ENCODE data around the gene CAMK2N1. TPM values are rescaled to one million over a fixed set of nuclear protein-coding genes. Genes with fewer than 3 reads are reported as not detected.

Gene CAMK2N1
- total and polyA plus RNA-seq, 2 experiments from 2014 or later = 38.5 to 45.5 TPM

GRCh38 chr1:20439282-20439681, 46.7 kb downstream of the CAMK2N1 start:
- Histone ChIP-seq H3K4me3 (no peak overlapping the region), H3K36me3 (replicated peaks; ENCODE audit: insufficient read depth, low read depth) (no peaks in the 10 kb centered on the region), H3K79me2 (no peaks in the 10 kb centered on the region), H3K4me1 (ENCODE audit: insufficient read depth) (no peaks in the 10 kb centered on the region), H2AFZ (no peak overlapping the region), H3K27ac (no peak overlapping the region), H3K9me3 (ENCODE audit: low read depth) (no peaks in the 10 kb centered on the region), H3K9me2 (replicated peaks; ENCODE audit: insufficient read depth) (no peaks in the 10 kb centered on the region), H3K27me3 (peaks cover 4% of the 10 kb centered on the region), H3K4me2 (no peak overlapping the region), H4K20me1 (ENCODE audit: insufficient read depth, poor library complexity, severe bottlenecking) (no peaks in the 10 kb centered on the region)
- peak; percentile 33 for DNase-seq (ENCODE audit: low spot score)
- TF ChIP-seq CTCF (IDR thresholded peaks at IDR 0.05; ENCODE audit: poor library complexity) = no peak
- no peak for TF ChIP-seq EZH2 (IDR thresholded peaks at IDR 0.05; ENCODE audit: borderline replicate concordance)
- no peak for TF ChIP-seq EZH2phosphoT487 (IDR thresholded peaks at IDR 0.05; ENCODE audit: low read depth, severe bottlenecking, unreplicated experiment)

- Histone ChIP-seq H3K4me1 (ENCODE audit: insufficient read depth) (no peaks in the 10 kb centered on the region), H2AFZ (no peak overlapping the region), H3K4me2 (no peak overlapping the region), H3K9me2 (replicated peaks; ENCODE audit: insufficient read depth) (no peaks in the 10 kb centered on the region), H3K9me3 (ENCODE audit: low read depth) (no peaks in the 10 kb centered on the region), H3K4me3 (no peak overlapping the region), H4K20me1 (ENCODE audit: insufficient read depth, poor library complexity, severe bottlenecking) (no peaks in the 10 kb centered on the region), H3K27ac (no peak overlapping the region), H3K36me3 (replicated peaks; ENCODE audit: insufficient read depth, low read depth) (no peaks in the 10 kb centered on the region), H3K79me2 (no peaks in the 10 kb centered on the region), H3K27me3 (peaks cover 4% of the 10 kb centered on the region)
- no peak for DNase-seq (ENCODE audit: low spot score)
- TF ChIP-seq EZH2 (IDR thresholded peaks at IDR 0.05; ENCODE audit: borderline replicate concordance) (no peak), EZH2phosphoT487 (IDR thresholded peaks at IDR 0.05; ENCODE audit: low read depth, severe bottlenecking, unreplicated experiment) (no peak), CTCF (IDR thresholded peaks at IDR 0.05; ENCODE audit: poor library complexity) (no peak)
- WGBS (ENCODE audit: low lambda C conversion rate, missing lambda C conversion rate) = 85% methylated on average over 2 of the region's 2 CpGs
These were observed 48.4 kb downstream of the CAMK2N1 start for GRCh38 chr1:20437640-20438039.

- H2AFZ ChIP-seq = no peak overlapping the region
- no peak overlapping the region for H3K4me3 ChIP-seq
- TF ChIP-seq EZH2 (IDR thresholded peaks at IDR 0.05; ENCODE audit: borderline replicate concordance) (no peak), CTCF (IDR thresholded peaks at IDR 0.05; ENCODE audit: poor library complexity) (no peak), EZH2phosphoT487 (IDR thresholded peaks at IDR 0.05; ENCODE audit: low read depth, severe bottlenecking, unreplicated experiment) (no peak)
- H3K9me3 ChIP-seq (ENCODE audit: low read depth) = no peaks in the 10 kb centered on the region
- H3K9me2 ChIP-seq (replicated peaks; ENCODE audit: insufficient read depth) = no peaks in the 10 kb centered on the region
- no peaks in the 10 kb centered on the region for H3K36me3 ChIP-seq (replicated peaks; ENCODE audit: insufficient read depth, low read depth)
- no peak for DNase-seq (ENCODE audit: low spot score)
- no peaks in the 10 kb centered on the region for H3K4me1 ChIP-seq (ENCODE audit: insufficient read depth)
- H3K4me2 ChIP-seq = no peak overlapping the region
- H3K27me3 ChIP-seq = peaks cover 7% of the 10 kb centered on the region
- 71% methylated on average over 4 of the region's 4 CpGs for WGBS (ENCODE audit: low lambda C conversion rate, missing lambda C conversion rate)
- no peaks in the 10 kb centered on the region for H3K79me2 ChIP-seq
- no peaks in the 10 kb centered on the region for H4K20me1 ChIP-seq (ENCODE audit: insufficient read depth, poor library complexity, severe bottlenecking)
- no peak overlapping the region for H3K27ac ChIP-seq
These were observed 53.1 kb downstream of the CAMK2N1 start for GRCh38 chr1:20432891-20433290.

Other genes starting within 250 kb of the CAMK2N1 start
- gene VWA5B1, start 195.3 kb downstream of the CAMK2N1 start, total RNA-seq = 0.24 and 0.33 TPM in 2 replicates
- gene VWA5B1, start 195.3 kb downstream of the CAMK2N1 start, polyA plus RNA-seq = 0.35 and 1.1 TPM in 2 replicates
- 40.1 and 44.8 TPM in 2 replicates for gene MUL1, start 21.9 kb upstream of the CAMK2N1 start, total RNA-seq
- gene MUL1, start 21.9 kb upstream of the CAMK2N1 start, polyA plus RNA-seq = 47.4 and 48.1 TPM in 2 replicates
- gene FAM43B, start 66.4 kb upstream of the CAMK2N1 start, total RNA-seq = 0.10 and 0.28 TPM in 2 replicates
- 0.81 and 1.3 TPM in 2 replicates for gene FAM43B, start 66.4 kb upstream of the CAMK2N1 start, polyA plus RNA-seq
- 2.1 and 3.2 TPM in 2 replicates for gene CDA, start 102.9 kb upstream of the CAMK2N1 start, total RNA-seq
- gene CDA, start 102.9 kb upstream of the CAMK2N1 start, polyA plus RNA-seq = 2.1 and 3.8 TPM in 2 replicates
- 60.5 and 73.2 TPM in 2 replicates for gene PINK1, start 147.2 kb upstream of the CAMK2N1 start, total RNA-seq
- 84.1 and 96.4 TPM in 2 replicates for gene PINK1, start 147.2 kb upstream of the CAMK2N1 start, polyA plus RNA-seq
- 320 and 326 TPM in 2 replicates for gene DDOST, start 175.2 kb upstream of the CAMK2N1 start, total RNA-seq
- 393 and 405 TPM in 2 replicates for gene DDOST, start 175.2 kb upstream of the CAMK2N1 start, polyA plus RNA-seq
- gene KIF17, start 231.8 kb upstream of the CAMK2N1 start, total RNA-seq = 0.23 and 0.36 TPM in 2 replicates
- 0.05 and 0.28 TPM in 2 replicates for gene KIF17, start 231.8 kb upstream of the CAMK2N1 start, polyA plus RNA-seq
- gene SH2D5, start 246.5 kb upstream of the CAMK2N1 start, total RNA-seq = 0.36 and 0.53 TPM in 2 replicates
- gene SH2D5, start 246.5 kb upstream of the CAMK2N1 start, polyA plus RNA-seq = 0.71 and 1.1 TPM in 2 replicates